Calu3 (cell line): ENCODE results near the gene LRRC58. TPM values are rescaled to one million over a fixed set of nuclear protein-coding genes. Genes with fewer than 3 reads are reported as not detected.

Experiments used
- BruUV-seq: library from RNA; stranded (reverse); fragments of 400-500 nt; replicated peaks from 2 replicates; lab custom pipeline; 2021; lab: Mats Ljungman, UMichigan
- CTCF ChIA-PET: fragments of 300-600 bp; sonication (Branson Sonifier 250); formaldehyde crosslinking; loops from one replicate; lab custom pipeline; 2022; ENCODE audit warnings: antibody characterized with exemption; lab: Charles Lee
- DNase-seq: peaks from one replicate; pipeline ENCODE4 v3.0.0; 2022
- H3K27ac Mint-ChIP-seq: one replicate; pipeline ENCODE4 v1.8.0; 2022; ENCODE audit warnings: mixed read lengths; ENCODE audit not compliant: unreplicated experiment
- H3K27me3 Mint-ChIP-seq: one replicate; pipeline ENCODE4 v1.8.0; 2022; ENCODE audit warnings: mixed read lengths; ENCODE audit not compliant: unreplicated experiment
- H3K36me3 Mint-ChIP-seq: one replicate; pipeline ENCODE4 v1.8.0; 2022; ENCODE audit warnings: mild to moderate bottlenecking, moderate library complexity, mixed read lengths; ENCODE audit not compliant: insufficient read depth, unreplicated experiment
- H3K4me1 Mint-ChIP-seq: one replicate; pipeline ENCODE4 v1.8.0; 2022; ENCODE audit warnings: mild to moderate bottlenecking, low read depth, mixed read lengths; ENCODE audit not compliant: unreplicated experiment
- H3K4me3 Mint-ChIP-seq: one replicate; pipeline ENCODE4 v1.8.0; 2022; ENCODE audit warnings: mild to moderate bottlenecking, low read depth, moderate library complexity, mixed read lengths; ENCODE audit not compliant: unreplicated experiment
- H3K9me3 Mint-ChIP-seq: one replicate; pipeline ENCODE4 v1.8.0; 2022; ENCODE audit warnings: low read depth, mixed read lengths; ENCODE audit not compliant: unreplicated experiment
- intact Hi-C: fragments of 100-400 bp; cut with micrococcal nuclease; formaldehyde crosslinking; loops from one replicate; pipeline ENCODE4 v1.10.0; 2022; ENCODE audit not compliant: unreplicated experiment
- total RNA-seq: library from RNA; stranded (reverse); gene quantifications from 2 replicates; pipeline ENCODE4 v1.2.3, GENCODE V29; 2022
- TF ChIP-seq, protein P1 (sequence below): fragments of 200-600 bp; IDR thresholded peaks from one replicate; pipeline ENCODE4 v1.8.0; 2022; ENCODE audit warnings: antibody characterized with exemption; ENCODE audit not compliant: unreplicated experiment

Gene LRRC58
- total RNA-seq, 1 experiment from 2014 or later: 20.8 TPM

- Mint-ChIP-seq H3K27ac (peak overlapping the region; percentile 13), H3K9me3 (no peaks in the 10 kb centered on the region), H3K4me1 (peaks cover 17% of the 10 kb centered on the region), H3K27me3 (no peaks in the 10 kb centered on the region), H3K36me3 (peaks cover 23% of the 10 kb centered on the region), H3K4me3 (peak overlapping the region; percentile 94)
- no TSS peak for BruUV-seq
- intact Hi-C loops: loop anchor here (2.0 kb wide), 1 partner anchor 18 kb away; no protein-coding TSS in a partner anchor
- DNase-seq: peak; percentile 15
- TF ChIP-seq, protein P1, sequence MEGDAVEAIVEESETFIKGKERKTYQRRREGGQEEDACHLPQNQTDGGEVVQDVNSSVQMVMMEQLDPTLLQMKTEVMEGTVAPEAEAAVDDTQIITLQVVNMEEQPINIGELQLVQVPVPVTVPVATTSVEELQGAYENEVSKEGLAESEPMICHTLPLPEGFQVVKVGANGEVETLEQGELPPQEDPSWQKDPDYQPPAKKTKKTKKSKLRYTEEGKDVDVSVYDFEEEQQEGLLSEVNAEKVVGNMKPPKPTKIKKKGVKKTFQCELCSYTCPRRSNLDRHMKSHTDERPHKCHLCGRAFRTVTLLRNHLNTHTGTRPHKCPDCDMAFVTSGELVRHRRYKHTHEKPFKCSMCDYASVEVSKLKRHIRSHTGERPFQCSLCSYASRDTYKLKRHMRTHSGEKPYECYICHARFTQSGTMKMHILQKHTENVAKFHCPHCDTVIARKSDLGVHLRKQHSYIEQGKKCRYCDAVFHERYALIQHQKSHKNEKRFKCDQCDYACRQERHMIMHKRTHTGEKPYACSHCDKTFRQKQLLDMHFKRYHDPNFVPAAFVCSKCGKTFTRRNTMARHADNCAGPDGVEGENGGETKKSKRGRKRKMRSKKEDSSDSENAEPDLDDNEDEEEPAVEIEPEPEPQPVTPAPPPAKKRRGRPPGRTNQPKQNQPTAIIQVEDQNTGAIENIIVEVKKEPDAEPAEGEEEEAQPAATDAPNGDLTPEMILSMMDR: no peak
- CTCF ChIA-PET: interaction anchor here (3.0 kb wide), 1 partner anchor 67 kb away, joined by 27 read pairs; no protein-coding TSS in a partner anchor
Observed at GRCh38 chr3:120350401-120350941, 1.3 kb upstream of the LRRC58 start.

GRCh38 chr3:120349855-120350125 is 636 bp upstream of the LRRC58 start:
- TF ChIP-seq, protein P1: no peak
- Mint-ChIP-seq H3K36me3 (peaks cover 23% of the 10 kb centered on the region), H3K27ac (no peak overlapping the region), H3K4me3 (peak overlapping the region; percentile 94), H3K27me3 (no peaks in the 10 kb centered on the region), H3K4me1 (peaks cover 20% of the 10 kb centered on the region), H3K9me3 (no peaks in the 10 kb centered on the region)
- intact Hi-C loops: loop anchor here (2.0 to 5.0 kb wide), 3 partner anchors 19 to 107 kb away; no protein-coding TSS in a partner anchor
- BruUV-seq: no TSS peak
- DNase-seq: no peak
- CTCF ChIA-PET: interaction anchor here (0.6 to 3.0 kb wide), 3 partner anchors 68 to 1541 kb away, joined by 3 to 27 read pairs (median 5); no protein-coding TSS in a partner anchor

GRCh38 chr3:120348065-120348990 is 826 bp downstream of the LRRC58 start:
- intact Hi-C loops: loop anchor here (2.0 to 5.0 kb wide), 2 partner anchors 68 to 106 kb away; no protein-coding TSS in a partner anchor
- peak overlapping the region; percentile 94 for H3K4me3 Mint-ChIP-seq
- peaks cover 23% of the 10 kb centered on the region for H3K36me3 Mint-ChIP-seq
- TF ChIP-seq, protein P1: no peak
- peaks cover 24% of the 10 kb centered on the region for H3K4me1 Mint-ChIP-seq
- no peaks in the 10 kb centered on the region for H3K27me3 Mint-ChIP-seq
- peak overlapping the region; percentile 79 for H3K27ac Mint-ChIP-seq
- H3K9me3 Mint-ChIP-seq: no peaks in the 10 kb centered on the region
- DNase-seq: no peak
- CTCF ChIA-PET: interaction anchor here (0.6 to 3.0 kb wide), 6 partner anchors 21 to 248 kb away, joined by 3 to 27 read pairs (median 4); partner anchors contain the start of gene NDUFB4
- TSS peak; percentile 46 for BruUV-seq

- H3K4me3 Mint-ChIP-seq: no peak overlapping the region
- H3K27ac Mint-ChIP-seq: no peak overlapping the region
- intact Hi-C loops: no loop called here
- no peak for DNase-seq
- H3K36me3 Mint-ChIP-seq: peaks cover 16% of the 10 kb centered on the region
- no peaks in the 10 kb centered on the region for H3K27me3 Mint-ChIP-seq
- no peaks in the 10 kb centered on the region for H3K9me3 Mint-ChIP-seq
- peaks cover 25% of the 10 kb centered on the region for H3K4me1 Mint-ChIP-seq
- TF ChIP-seq, protein P1: no peak
- CTCF ChIA-PET: no interaction called here
- no TSS peak for BruUV-seq
Observed at GRCh38 chr3:120344349-120344748, 4.8 kb downstream of the LRRC58 start.
